Neural cell (in vitro differentiated cells): ENCODE data around the gene SYTL5.

Experiments used
- CTCF ChIP-seq: fragments of 450-650 bp; IDR thresholded peaks from 2 replicates; pipeline ENCODE4 v1.5.1; 2014; ENCODE audit warnings: antibody characterized with exemption, mild to moderate bottlenecking, moderate library complexity; ENCODE audit not compliant: poor library complexity, severe bottlenecking
- EP300 ChIP-seq: fragments of 450-650 bp; conservative IDR thresholded peaks from 2 replicates; pipeline ENCODE4 v1.6.1; 2014; ENCODE audit warnings: antibody characterized with exemption, mild to moderate bottlenecking, moderate library complexity; ENCODE audit not compliant: poor library complexity, severe bottlenecking
- EZH2 ChIP-seq: fragments of 200-600, 300-800 bp; shearing (Covaris generic), sonication (generic); IDR thresholded peaks from 2 replicates; pipeline ENCODE4 v1.6.1; 2014; ENCODE audit warnings: antibody characterized with exemption, low read length, borderline replicate concordance, mild to moderate bottlenecking; ENCODE audit not compliant: insufficient read depth, poor library complexity, severe bottlenecking
- MXI1 ChIP-seq: fragments of 450-650 bp; conservative IDR thresholded peaks from 2 replicates; pipeline ENCODE4 v1.6.1; 2014; ENCODE audit warnings: antibody characterized with exemption, mild to moderate bottlenecking; ENCODE audit not compliant: poor library complexity, severe bottlenecking
- POLR2AphosphoS5 ChIP-seq: IDR thresholded peaks from 2 replicates; pipeline ENCODE4 v1.6.1; 2012
- RAD21 ChIP-seq: fragments of 450-650 bp; conservative IDR thresholded peaks from 2 replicates; pipeline ENCODE4 v1.6.1; 2014; ENCODE audit warnings: antibody characterized with exemption, mild to moderate bottlenecking, moderate library complexity
- SMC3 ChIP-seq: fragments of 450-650 bp; conservative IDR thresholded peaks from 2 replicates; pipeline ENCODE4 v1.6.1; 2014; ENCODE audit warnings: antibody characterized with exemption, mild to moderate bottlenecking, moderate library complexity; ENCODE audit not compliant: poor library complexity
- TAF1 ChIP-seq: IDR thresholded peaks from 2 replicates; pipeline ENCODE4 v1.6.1; 2012; ENCODE audit warnings: low read depth
- TF ChIP-seq, protein P1 (sequence below): IDR thresholded peaks from 2 replicates; pipeline ENCODE4 v1.6.1; 2012; ENCODE audit warnings: borderline replicate concordance

DNA sequence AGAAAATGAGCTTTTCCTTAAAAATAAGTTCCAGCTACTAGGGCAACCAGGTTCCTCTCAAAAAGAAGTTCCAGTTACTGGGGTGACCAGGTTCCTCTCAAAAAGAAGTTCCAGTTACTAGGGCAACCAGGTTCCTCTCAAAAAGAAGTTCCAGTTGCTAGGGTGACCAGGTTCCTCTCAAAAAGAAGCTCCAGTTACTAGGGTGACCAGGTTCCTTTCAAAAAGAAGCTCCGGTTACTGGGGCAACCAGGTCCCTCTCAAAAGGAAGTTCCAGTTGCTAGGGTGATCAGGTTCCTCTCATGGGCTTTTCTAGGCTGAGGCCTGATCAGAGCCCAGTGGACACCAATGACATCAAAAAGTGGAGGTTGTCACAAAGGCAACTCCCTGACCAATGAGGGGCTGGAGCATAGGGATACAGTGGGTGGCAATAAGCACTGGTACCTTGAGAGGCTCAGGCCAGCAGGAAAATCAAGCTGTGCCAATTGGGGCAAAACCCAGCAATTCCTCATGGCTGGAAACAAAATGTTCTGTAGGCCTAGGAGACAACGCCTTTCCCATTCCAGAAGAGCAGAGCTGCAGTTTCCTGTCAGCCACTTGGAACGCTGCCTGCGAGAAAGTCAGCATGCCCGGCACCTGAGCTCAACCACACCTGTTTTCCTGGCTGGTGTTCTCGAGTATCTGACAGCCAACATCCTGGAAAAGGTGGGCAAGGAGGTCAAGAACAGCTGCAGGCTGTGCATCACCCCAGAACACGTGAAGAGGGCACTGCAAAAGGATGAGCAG, 12.3 kb upstream of the SYTL5 start:
- TF ChIP-seq TAF1 (no peak), EP300 (no peak), CTCF (no peak), SMC3 (no peak), EZH2 (no peak), POLR2AphosphoS5 (no peak), RAD21 (no peak), MXI1 (no peak)
- TF ChIP-seq, protein P1, sequence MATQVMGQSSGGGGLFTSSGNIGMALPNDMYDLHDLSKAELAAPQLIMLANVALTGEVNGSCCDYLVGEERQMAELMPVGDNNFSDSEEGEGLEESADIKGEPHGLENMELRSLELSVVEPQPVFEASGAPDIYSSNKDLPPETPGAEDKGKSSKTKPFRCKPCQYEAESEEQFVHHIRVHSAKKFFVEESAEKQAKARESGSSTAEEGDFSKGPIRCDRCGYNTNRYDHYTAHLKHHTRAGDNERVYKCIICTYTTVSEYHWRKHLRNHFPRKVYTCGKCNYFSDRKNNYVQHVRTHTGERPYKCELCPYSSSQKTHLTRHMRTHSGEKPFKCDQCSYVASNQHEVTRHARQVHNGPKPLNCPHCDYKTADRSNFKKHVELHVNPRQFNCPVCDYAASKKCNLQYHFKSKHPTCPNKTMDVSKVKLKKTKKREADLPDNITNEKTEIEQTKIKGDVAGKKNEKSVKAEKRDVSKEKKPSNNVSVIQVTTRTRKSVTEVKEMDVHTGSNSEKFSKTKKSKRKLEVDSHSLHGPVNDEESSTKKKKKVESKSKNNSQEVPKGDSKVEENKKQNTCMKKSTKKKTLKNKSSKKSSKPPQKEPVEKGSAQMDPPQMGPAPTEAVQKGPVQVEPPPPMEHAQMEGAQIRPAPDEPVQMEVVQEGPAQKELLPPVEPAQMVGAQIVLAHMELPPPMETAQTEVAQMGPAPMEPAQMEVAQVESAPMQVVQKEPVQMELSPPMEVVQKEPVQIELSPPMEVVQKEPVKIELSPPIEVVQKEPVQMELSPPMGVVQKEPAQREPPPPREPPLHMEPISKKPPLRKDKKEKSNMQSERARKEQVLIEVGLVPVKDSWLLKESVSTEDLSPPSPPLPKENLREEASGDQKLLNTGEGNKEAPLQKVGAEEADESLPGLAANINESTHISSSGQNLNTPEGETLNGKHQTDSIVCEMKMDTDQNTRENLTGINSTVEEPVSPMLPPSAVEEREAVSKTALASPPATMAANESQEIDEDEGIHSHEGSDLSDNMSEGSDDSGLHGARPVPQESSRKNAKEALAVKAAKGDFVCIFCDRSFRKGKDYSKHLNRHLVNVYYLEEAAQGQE = no peak
